PC-9 (cell line): Measurements from ENCODE around the gene TAS1R1. TPM values are rescaled to one million over a fixed set of nuclear protein-coding genes. Genes with fewer than 3 reads are reported as not detected.

Source experiments
- BruUV-seq: library from RNA; stranded (reverse); fragments of 400-500 nt; replicated peaks from 2 replicates; lab custom pipeline; 2021; lab: Mats Ljungman, UMichigan
- CTCF ChIA-PET: fragments of 300-600 bp; sonication (Branson Sonifier 250); formaldehyde crosslinking; loops from one replicate; lab custom pipeline; 2022; ENCODE audit warnings: antibody characterized with exemption; lab: Charles Lee
- POLR2A ChIA-PET: fragments of 300-600 bp; sonication (Branson Sonifier 250); formaldehyde crosslinking; loops from one replicate; lab custom pipeline; 2022; ENCODE audit warnings: antibody characterized with exemption; ENCODE audit not compliant: unreplicated experiment; lab: Charles Lee
- DNase-seq, 2 experiments: peaks; one replicate each; pipeline versions ENCODE4 v3.0.0 to v3.0.0-alpha.2; 2015 to 2022; ENCODE audit warnings: mixed read lengths in 1 of 2
- H2AFZ ChIP-seq: fragments of 200-600 bp; sonication (generic); 2 replicates; pipeline ENCODE4 v1.8.1; 2017; ENCODE audit warnings: antibody characterized with exemption
- H3F3A ChIP-seq: fragments of 200-600 bp; sonication (generic); 2 replicates; pipeline ENCODE4 v1.8.1; 2017; ENCODE audit warnings: antibody characterized with exemption, mild to moderate bottlenecking, low read depth; ENCODE audit not compliant: insufficient read depth
- H3K27ac ChIP-seq: fragments of 200-600 bp; sonication (generic); 2 replicates; pipeline ENCODE4 v1.6.1; 2016; ENCODE audit warnings: mixed run types
- H3K27me3 ChIP-seq: fragments of 200-600 bp; sonication (generic); 2 replicates; pipeline ENCODE4 v1.6.1; 2016; ENCODE audit warnings: low read depth, mixed run types; ENCODE audit not compliant: insufficient read depth
- H3K36me3 ChIP-seq: fragments of 200-600 bp; sonication (generic); 2 replicates; pipeline ENCODE4 v1.6.1; 2016; ENCODE audit warnings: low read depth, mixed run types
- H3K4me1 ChIP-seq: fragments of 200-600 bp; sonication (generic); replicated peaks from 2 replicates; pipeline ENCODE4 v1.6.1; 2016; ENCODE audit warnings: mixed run types; ENCODE audit not compliant: insufficient read depth
- H3K4me2 ChIP-seq: fragments of 200-600 bp; sonication (generic); 2 replicates; pipeline ENCODE4 v1.6.1; 2017; ENCODE audit warnings: mixed run types
- H3K4me3 ChIP-seq: fragments of 200-600 bp; sonication (generic); 2 replicates; pipeline ENCODE4 v1.6.1; 2016; ENCODE audit warnings: mixed run types
- H3K79me2 ChIP-seq: fragments of 200-600 bp; sonication (generic); 2 replicates; pipeline ENCODE4 v1.6.1; 2017; ENCODE audit warnings: low read depth, mixed run types
- H3K9me2 ChIP-seq: fragments of 200-600 bp; sonication (generic); 2 replicates; pipeline ENCODE4 v1.8.1; 2017; ENCODE audit warnings: mild to moderate bottlenecking; ENCODE audit not compliant: insufficient read depth
- H3K9me3 ChIP-seq: fragments of 200-600 bp; sonication (generic); 2 replicates; pipeline ENCODE4 v1.8.1; 2016; ENCODE audit warnings: low read depth; ENCODE audit not compliant: insufficient read depth
- H4K20me1 ChIP-seq: fragments of 200-600 bp; sonication (generic); 2 replicates; pipeline ENCODE4 v1.8.1; 2017; ENCODE audit not compliant: insufficient read depth
- CTCF ChIP-seq: fragments of 200-600 bp; sonication (generic); conservative IDR thresholded peaks from 2 replicates; pipeline ENCODE4 v1.6.1; 2017; ENCODE audit warnings: mixed run types, antibody characterized with exemption, mild to moderate bottlenecking, moderate library complexity
- EZH2 ChIP-seq: fragments of 200-600 bp; sonication (generic); IDR thresholded peaks from 2 replicates; pipeline ENCODE4 v1.8.0; 2017; ENCODE audit warnings: antibody characterized with exemption, low read depth
- intact Hi-C: fragments of 100-400 bp; cut with micrococcal nuclease; formaldehyde crosslinking; loops from one replicate; pipeline ENCODE4 v1.10.0; 2022; ENCODE audit not compliant: unreplicated experiment
- total RNA-seq: library from RNA; stranded (reverse); gene quantifications from 2 replicates; pipeline ENCODE4 v1.2.3, GENCODE V29; 2021

TAS1R1 gene
- total RNA-seq, 1 experiment from 2014 or later = not detected

GRCh38 chr1:6614019-6614928, 59.2 kb downstream of the TAS1R1 start:
- H3K4me1 ChIP-seq = peaks cover 11% of the 10 kb centered on the region
- H2AFZ ChIP-seq = peak overlapping the region; percentile 74
- H3K27ac ChIP-seq = no peak overlapping the region
- 0 out of 2 replicates have a peak, but pooled peaks cover 6% of the 10 kb centered on the region for H4K20me1 ChIP-seq
- no peaks in the 10 kb centered on the region for H3K9me2 ChIP-seq
- TF ChIP-seq EZH2 (no peak), CTCF (no peak)
- ChIA-PET CTCF (no interaction called here), POLR2A (no interaction called here)
- peak in 1 of 2 experiments; percentile 53 for DNase-seq
- H3K36me3 ChIP-seq = no peaks in the 10 kb centered on the region
- H3K79me2 ChIP-seq = peaks cover 30% of the 10 kb centered on the region
- BruUV-seq = no TSS peak
- H3K9me3 ChIP-seq = no peaks in the 10 kb centered on the region
- H3K4me3 ChIP-seq = peak overlapping the region; percentile 60
- intact Hi-C loops = loop anchor here (10.0 kb wide), 1 partner anchor 389 kb away; no protein-coding TSS in a partner anchor
- peak overlapping the region; percentile 62 for H3K4me2 ChIP-seq
- H3F3A ChIP-seq = peaks cover 16% of the 10 kb centered on the region
- no peaks in the 10 kb centered on the region for H3K27me3 ChIP-seq

- DNase-seq = no peak
- H3K27ac ChIP-seq = no peak overlapping the region
- ChIA-PET CTCF (no interaction called here), POLR2A (no interaction called here)
- BruUV-seq = no TSS peak
- H3K4me3 ChIP-seq = peak overlapping the region; percentile 55; the same call in 1 of the 2 replicates
- no peaks in the 10 kb centered on the region for H3K36me3 ChIP-seq
- 0 out of 2 replicates have a peak, but pooled peaks cover 6% of the 10 kb centered on the region for H4K20me1 ChIP-seq
- peak overlapping the region; percentile 64; the same call in 1 of the 2 replicates for H2AFZ ChIP-seq
- no peaks in the 10 kb centered on the region for H3K9me3 ChIP-seq
- peak overlapping the region; percentile 77 for H3K4me2 ChIP-seq
- no peaks in the 10 kb centered on the region for H3K27me3 ChIP-seq
- peaks cover 30% of the 10 kb centered on the region for H3K79me2 ChIP-seq
- TF ChIP-seq CTCF (no peak), EZH2 (no peak)
- peaks cover 13% of the 10 kb centered on the region for H3F3A ChIP-seq
- intact Hi-C loops = loop anchor here (10.0 kb wide), 1 partner anchor 390 kb away; no protein-coding TSS in a partner anchor
- peaks cover 11% of the 10 kb centered on the region for H3K4me1 ChIP-seq
- H3K9me2 ChIP-seq = no peaks in the 10 kb centered on the region
Observed at GRCh38 chr1:6614929-6615785, 60.0 kb downstream of the TAS1R1 start.

- Histone ChIP-seq H4K20me1 (0 out of 2 replicates have a peak, but pooled peaks cover 7% of the 10 kb centered on the region), H3K27ac (no peak overlapping the region), H3K4me2 (no peak overlapping the region), H3K36me3 (no peaks in the 10 kb centered on the region), H2AFZ (no peak overlapping the region), H3K27me3 (no peaks in the 10 kb centered on the region), H3F3A (peaks cover 3% of the 10 kb centered on the region), H3K79me2 (peaks cover 27% of the 10 kb centered on the region), H3K9me3 (no peaks in the 10 kb centered on the region), H3K9me2 (no peaks in the 10 kb centered on the region), H3K4me3 (no peak overlapping the region), H3K4me1 (no peaks in the 10 kb centered on the region)
- intact Hi-C loops = loop anchor here (10.0 kb wide), 1 partner anchor 394 kb away; no protein-coding TSS in a partner anchor
- BruUV-seq = no TSS peak
- CTCF ChIA-PET = no interaction called here
- TF ChIP-seq EZH2 (no peak), CTCF (no peak)
- DNase-seq = no peak
- POLR2A ChIA-PET = no interaction called here
Observed at GRCh38 chr1:6619045-6619444, 63.9 kb downstream of the TAS1R1 start.
